HG02852 (cell line): ENCODE data around the gene FCAR.
"Not testable (repeated sequence)": the region's sequence is repeated elsewhere in the genome, so short reads cannot be mapped to it uniquely, and the experiment has no call there.

Experiments used
- ATAC-seq: cut with Tn5 transposase; IDR thresholded peaks from one replicate; pipeline ENCODE4 v1.9.1; 2021; ENCODE audit warnings: mild to moderate bottlenecking, moderate library complexity; ENCODE audit not compliant: unreplicated experiment

The FCAR gene

DNA sequence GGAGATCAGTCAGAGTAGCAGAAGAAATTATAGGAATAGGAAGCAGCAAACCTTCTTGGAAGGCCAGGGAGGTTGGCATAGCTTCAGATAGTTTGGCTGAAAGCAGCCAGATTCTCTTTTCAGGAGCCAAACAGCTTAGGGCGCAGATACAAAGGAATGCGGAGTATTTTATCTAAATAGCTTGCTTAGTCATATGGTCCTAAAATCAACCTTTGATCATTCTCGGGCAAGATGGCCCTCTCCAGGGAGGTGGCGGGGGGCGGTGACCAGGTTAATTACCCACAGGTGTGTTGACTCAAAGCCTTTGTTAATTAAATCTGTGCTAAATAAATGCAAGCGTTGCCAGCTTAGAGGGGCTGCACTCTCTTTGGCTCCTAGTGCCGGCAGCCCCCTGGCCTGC lies 19.4 kb downstream of the FCAR start:
- no peak for ATAC-seq

GRCh38 chr19:54894106-54894505 lies 20.1 kb downstream of the FCAR start:
- ATAC-seq, result not testable (repeated sequence)

DNA sequence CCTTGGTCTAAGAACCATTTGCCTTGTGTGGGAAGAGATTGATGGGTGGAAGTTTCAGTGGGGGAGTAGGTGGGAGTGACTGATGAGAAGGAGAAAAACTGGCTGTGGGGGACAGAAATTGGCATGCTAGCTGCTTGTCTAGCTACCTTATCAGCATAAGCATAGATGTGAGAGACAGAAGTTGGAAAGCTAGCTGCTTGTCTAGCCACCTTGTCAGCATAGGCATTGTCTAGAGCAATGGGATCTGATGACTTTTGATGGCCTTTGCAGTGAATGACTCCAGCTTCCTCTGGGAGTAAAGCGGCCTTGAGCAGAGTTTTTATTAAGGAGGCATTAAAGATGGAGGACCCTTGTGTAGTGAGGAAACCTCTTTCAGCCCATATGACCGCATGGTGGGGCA lies 22.0 kb downstream of the FCAR start:
- ATAC-seq, result no peak

DNA sequence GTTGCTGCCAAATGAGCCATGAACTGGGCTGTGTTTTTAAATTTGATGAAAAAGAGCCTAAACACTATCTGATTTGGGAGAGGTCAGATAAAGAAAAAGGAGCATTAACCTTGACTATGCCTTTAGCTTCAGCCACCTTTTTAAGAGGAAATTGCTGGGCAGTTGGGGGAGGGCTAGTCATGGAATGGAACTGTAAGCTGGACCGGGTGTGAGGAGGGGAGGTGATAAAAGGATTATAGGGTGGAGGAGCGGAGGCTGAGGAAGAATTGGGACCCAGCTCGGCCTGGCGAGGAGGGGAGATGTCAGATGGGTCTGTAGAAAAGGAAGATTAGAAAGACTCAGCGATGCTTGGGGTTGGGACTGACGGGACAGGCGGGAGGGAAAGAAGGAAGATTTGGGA lies 24.6 kb downstream of the FCAR start:
- not testable (repeated sequence) for ATAC-seq

- not testable (repeated sequence) for ATAC-seq
These were observed 25.6 kb downstream of the FCAR start for GRCh38 chr19:54899646-54900045.

- not testable (repeated sequence) for ATAC-seq
These were observed 27.1 kb downstream of the FCAR start for GRCh38 chr19:54901153-54901552.

- ATAC-seq, result no peak
These were observed 28.0 kb downstream of the FCAR start for GRCh38 chr19:54902061-54902460.

GRCh38 chr19:54903303-54903702 lies 29.3 kb downstream of the FCAR start:
- no peak for ATAC-seq

- ATAC-seq, result not testable (repeated sequence)
These were observed 30.2 kb downstream of the FCAR start for GRCh38 chr19:54904261-54904660.

DNA sequence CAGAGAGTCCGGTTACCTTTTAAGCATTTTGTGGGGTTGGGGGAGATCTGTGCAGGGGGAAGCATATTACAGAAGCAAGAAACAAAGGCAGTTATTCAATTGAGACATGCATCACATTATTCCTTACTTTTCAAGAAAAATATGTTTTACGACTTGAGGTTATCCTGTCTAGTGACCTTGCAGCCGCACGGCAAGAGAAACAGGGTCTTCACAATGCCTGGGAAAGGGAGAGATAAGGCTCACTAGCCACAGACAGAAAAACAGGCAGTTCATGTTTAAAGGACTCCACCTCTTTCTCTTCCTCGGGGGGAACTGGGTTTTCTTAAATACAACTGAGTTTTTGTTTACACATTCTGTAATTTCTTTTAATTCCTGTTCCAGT lies 31.4 kb downstream of the FCAR start:
- ATAC-seq, result no peak

GRCh38 chr19:54905803-54906511 lies 31.9 kb downstream of the FCAR start, which contains the start of gene NCR1:
Gene NCR1, plus strand, starts transcription at chr19:54906148. Its CDS starts 40 bp downstream, at chr19:54906188.
- ATAC-seq, result no peak

- no peak for ATAC-seq
These were observed 32.8 kb downstream of the FCAR start for GRCh38 chr19:54906819-54907218.

DNA sequence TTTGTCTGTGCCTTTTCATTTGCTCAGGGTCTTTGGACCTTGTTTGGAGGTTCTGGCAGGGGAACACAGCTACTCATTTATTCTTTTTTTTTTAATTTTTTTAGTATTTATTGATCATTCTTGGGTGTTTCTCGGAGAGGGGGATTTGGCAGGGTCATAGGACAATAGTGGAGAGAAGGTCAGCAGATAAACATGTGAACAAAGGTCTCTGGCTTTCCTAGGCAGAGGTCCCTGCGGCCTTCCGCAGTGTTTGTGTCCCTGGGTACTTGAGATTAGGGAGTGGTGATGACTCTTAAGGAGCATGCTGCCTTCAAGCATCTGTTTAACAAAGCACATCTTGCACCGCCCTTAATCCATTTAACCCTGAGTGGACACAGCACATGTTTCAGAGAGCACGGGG lies 33.9 kb downstream of the FCAR start:
- ATAC-seq, result not testable (repeated sequence)

DNA sequence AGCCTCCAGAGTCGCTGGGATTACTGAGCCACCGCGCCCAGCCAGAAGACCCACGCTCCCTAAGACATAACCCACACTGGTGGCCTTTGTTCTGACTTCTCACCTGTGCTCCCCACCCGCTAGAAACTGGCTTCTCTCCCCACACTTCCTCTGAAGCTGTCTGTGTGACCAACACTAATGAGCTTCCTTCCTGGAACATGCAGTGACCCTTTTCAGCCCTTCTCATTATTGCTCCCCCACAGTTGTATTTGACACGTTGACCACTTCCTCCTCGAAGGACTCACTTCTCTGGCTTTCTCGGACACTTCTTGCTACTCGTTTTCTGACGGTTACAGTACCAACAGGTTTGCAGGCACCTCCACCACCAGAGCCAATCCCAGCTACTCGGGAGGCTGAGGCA lies 42.8 kb downstream of the FCAR start:
- no peak for ATAC-seq

DNA sequence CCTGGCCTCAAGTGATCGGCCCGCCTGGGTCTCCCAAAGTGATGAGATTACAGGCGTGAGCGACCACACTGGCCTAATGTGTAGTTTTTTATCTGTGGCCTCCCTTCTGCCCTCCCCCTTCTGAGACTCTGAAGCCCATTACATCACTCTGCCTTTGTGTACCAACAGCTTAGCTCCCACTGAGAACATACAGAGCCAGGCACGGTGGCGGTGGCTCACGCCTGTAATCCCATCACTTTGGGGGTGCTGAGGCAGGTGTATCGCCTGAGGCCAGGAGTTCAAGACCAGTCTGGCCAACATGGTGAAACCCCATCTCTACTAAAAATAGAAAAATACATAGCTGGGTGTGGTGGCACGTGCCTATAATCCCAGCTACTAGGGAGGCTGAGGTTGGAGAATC lies 44.5 kb downstream of the FCAR start:
- ATAC-seq, result no peak

- not testable (repeated sequence) for ATAC-seq
These were observed 45.9 kb downstream of the FCAR start for GRCh38 chr19:54919646-54920563.

- no peak for ATAC-seq
These were observed 47.0 kb downstream of the FCAR start for GRCh38 chr19:54921082-54921481.

DNA sequence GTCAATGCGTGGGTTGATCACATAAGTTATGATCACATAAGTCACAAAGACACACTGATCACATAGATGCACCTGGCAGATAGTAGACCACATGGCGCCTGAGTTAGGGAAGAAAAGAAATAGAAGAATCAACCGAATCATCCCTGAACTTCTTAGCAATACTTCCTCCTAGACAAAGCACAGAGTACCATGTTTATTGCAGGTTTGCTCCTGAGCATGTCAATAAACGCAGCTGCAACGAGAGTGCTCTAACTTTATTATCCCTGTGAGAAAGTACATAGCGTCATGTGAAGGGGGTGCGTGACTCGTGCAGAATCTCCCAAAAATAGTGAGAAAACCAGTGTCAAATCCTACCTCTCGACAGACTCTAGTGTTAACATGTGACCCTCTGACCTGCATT lies 49.2 kb downstream of the FCAR start:
- no peak for ATAC-seq

DNA sequence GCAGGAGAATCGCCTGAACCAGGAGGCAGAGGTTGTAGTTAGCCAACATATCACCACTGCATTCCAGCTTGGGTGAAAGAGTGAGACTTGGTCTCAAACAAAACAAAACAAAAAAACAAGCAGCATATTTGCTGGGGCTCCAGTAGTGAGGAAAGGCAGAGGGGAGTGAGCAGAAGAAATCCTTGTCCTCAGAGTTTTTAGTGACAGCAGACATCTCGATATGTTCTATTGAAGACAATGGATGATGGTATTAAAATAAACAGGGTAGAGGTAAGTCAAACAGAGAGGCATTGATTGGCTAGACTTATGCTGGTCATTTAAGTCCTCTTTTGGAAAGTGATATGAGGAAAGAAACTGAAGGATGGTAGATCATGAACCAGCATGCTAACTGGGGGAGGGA lies 54.3 kb downstream of the FCAR start:
- no peak for ATAC-seq

DNA sequence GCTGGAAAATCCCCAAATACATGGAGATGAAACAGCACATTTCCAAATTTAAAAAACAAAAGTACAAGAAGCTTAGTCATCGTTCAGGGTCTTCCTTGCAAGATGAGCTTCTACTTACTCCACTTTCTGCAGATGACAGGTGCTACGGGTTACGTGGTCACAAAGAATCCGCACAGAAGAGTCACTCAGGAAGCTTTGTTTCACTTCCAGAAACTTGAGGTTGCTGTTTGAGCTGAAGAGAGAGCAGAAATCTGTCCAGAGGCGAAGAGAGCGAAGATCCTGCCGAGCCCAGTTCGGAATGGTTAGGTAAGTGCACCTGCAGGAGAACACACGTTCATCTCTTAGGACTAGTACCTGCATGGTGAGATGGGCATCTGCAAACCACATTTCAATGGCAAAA lies 63.9 kb downstream of the FCAR start:
- peak; percentile 51 for ATAC-seq

GRCh38 chr19:54938906-54939305 lies 64.9 kb downstream of the FCAR start:
- ATAC-seq, result no peak

DNA sequence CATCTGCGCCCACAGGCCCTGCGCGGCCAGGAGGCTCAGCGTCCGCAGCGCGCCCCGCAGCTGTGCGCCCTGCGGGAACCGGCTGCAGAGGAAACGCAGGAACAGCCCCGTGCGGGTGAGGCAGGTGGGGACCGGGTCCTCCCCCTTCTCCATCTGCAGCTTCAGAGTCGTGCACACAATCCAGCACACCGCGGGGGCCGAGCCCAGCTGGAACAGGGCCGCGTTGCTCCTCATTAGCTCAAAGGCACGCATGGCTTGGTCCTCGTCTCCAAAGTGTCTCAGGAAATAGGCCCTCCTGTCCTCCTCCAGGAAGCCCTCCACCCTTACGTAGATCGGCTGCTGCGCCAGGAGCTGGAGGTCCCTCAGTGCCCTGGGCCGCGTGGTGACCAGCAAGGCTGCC lies 65.5 kb downstream of the FCAR start:
- not testable (repeated sequence) for ATAC-seq
